Spleen (tissue), 7 donors: Measurements from ENCODE around the gene MAGEB16.

Source experiments
- CTCF ChIP-seq, 11 experiments: fragments of 200-600 bp in 7 of 11; fragments of 450-650 bp in 4 of 11; sonication (generic) in 4 of 11; IDR thresholded peaks in 8 of 11; conservative IDR thresholded peaks in 3 of 11; 1 replicate in 7 of 11; 2 replicates in 4 of 11; pipeline versions ENCODE4 v1.4.0 to v1.8.0; 2016 to 2021; ENCODE audit warnings: antibody characterized with exemption in 11 of 11, inconsistent platforms in 4 of 11, mild to moderate bottlenecking in 1 of 11
- POLR2AphosphoS5 ChIP-seq, 3 donors: sonication (generic); formaldehyde crosslinking; IDR thresholded peaks; one replicate each; pipeline ENCODE4 v1.5.1; 2017; ENCODE audit warnings: antibody characterized with exemption in 3 of 3
- donor health status: DM: no; HTN: no; CAD: no; lungs with moderate emphysema.
- donor health status: DM: no; HTN: no; CAD: no.
- donor health status: DM: no; HTN: no; CAD: no.

DNA sequence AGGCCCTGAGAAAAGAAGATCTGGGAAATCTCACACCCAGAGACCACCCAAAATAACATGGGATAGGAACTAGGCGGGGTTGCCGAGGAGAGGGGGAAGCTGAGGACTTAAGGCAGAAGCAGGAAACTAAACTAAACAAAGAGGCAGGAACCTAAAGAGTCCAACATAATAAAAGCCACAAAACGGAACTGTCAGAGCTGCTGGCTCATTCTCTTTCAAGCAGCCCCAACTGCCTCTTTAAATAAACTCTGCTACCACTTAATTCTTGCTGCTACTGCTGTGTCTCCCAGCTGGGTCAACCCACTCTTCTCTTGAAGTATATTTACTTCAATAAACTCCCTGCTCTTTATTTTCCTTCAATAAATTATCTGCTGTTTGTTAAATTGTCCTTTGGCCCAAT lies 44.5 kb downstream of the MAGEB16 start:
- no peak for TF ChIP-seq CTCF (IDR thresholded peaks at IDR 0.05 in 8 of 11, conservative IDR thresholded peaks at IDR 0.05 in 3 of 11)
- TF ChIP-seq POLR2AphosphoS5 (IDR thresholded peaks at IDR 0.05), result no peak
